HG02642 (cell line): Measurements from ENCODE around the gene DNAJC21.

Experiments used
- ATAC-seq: cut with Tn5 transposase; IDR thresholded peaks from one replicate; pipeline ENCODE4 v1.9.1; 2021; ENCODE audit warnings: mild to moderate bottlenecking; ENCODE audit not compliant: unreplicated experiment, poor library complexity

DNAJC21 gene

DNA sequence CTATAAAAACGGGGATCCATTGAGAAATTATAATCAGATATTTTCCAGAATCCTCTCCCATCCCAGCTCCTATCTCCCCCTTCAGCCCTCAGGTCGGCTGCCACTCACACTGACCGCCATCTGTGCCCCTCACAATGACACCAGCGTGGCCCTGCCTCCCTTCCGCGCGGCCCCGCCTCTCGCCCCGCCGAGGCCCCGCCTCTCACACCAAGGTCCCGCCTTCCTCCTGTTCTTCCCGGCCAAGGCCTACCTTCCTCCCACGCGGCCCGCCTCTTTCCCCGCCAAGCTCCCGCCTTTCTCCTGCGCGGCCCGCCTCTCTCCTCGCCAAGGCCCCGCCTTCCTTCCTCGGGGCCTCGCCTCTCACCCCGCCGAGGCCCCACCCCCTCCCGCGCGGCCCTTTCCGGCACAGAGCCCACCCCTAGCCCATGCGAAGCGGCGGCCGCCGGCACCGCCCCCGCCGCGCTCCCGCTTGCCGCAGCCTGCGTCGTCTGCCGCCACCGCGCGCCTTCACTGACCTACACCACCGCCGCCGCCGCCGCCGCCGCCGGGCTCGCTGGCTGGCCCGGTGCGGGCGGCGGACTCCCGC, at the start of gene DNAJC21:
Gene DNAJC21 (plus strand): TSS at position 426 of the 586 bp plus-strand sequence. CDS start 261 bp downstream, outside the sequence.
- ATAC-seq = peak; percentile 89

DNA sequence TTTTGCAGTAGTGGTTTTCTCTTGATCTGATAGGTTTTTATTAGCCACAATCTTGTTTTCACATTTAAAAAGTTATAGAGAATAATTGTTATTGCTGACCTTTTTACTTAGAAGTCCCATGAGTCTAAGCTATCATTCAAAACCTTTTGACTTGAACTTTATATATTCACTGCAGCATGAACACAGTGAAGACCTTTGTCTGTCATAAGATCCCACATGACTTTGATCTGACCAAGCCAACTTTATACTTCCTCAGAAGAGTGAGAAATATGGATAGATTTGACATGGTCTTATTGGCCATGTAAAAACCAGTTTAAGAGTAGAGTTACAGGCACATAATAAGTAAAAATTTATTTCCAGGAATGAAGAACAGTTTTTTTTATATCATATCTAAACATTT, 48.1 kb upstream of the DNAJC21 start:
- no peak for ATAC-seq

DNA sequence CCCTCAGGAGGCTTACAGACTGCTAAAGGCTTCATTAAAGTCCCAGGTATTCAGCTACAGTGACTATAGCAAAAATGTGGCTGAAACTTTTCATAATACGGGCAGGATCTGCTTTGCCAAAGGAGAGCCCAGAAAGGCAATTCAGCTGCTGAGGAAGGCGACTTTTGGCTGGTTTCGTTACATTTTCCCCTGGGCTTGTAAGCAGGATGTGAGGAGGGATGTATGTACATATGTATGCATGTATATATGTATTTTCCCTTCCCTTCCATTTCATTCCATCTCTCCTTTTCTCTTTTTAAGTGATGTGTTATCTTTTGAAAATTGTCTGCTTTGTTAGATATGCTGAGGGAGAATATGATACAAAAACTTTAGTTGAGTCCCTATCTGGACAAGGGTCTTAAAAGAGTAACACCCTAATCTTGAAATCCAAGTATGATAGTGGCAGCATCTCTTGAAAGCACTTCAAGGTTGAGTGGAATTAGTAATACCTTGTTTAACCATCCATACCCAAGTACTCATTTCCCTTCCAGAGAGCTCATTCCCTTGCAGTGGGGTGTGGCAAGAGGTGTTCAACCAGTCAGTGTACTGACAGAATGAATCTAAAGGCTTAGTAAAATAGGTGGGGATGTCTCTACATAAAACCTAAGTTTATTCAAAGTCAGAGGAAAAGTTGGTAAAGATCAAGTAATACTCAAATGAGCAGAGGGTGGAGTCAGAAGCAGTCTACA, 42.8 kb upstream of the DNAJC21 start:
- no peak for ATAC-seq

DNA sequence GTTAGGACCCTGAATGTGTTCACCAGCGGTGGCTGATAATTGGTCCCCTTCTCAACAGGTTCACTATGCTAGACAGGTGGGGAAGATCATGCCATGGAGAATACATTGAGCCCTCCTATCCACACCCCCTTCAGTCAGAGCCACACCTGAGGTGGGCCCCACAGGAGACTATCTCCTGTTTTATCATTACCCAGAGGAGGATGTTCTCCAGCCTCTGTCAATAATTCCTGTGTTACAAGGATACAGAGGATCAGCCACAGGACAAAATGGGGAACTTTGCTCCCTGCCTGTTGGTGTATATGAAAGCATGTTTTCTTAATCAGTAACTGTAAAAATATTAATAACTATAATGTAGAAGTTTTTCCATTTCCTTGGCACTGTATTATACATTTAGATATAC, 40.0 kb upstream of the DNAJC21 start:
- no peak for ATAC-seq

DNA sequence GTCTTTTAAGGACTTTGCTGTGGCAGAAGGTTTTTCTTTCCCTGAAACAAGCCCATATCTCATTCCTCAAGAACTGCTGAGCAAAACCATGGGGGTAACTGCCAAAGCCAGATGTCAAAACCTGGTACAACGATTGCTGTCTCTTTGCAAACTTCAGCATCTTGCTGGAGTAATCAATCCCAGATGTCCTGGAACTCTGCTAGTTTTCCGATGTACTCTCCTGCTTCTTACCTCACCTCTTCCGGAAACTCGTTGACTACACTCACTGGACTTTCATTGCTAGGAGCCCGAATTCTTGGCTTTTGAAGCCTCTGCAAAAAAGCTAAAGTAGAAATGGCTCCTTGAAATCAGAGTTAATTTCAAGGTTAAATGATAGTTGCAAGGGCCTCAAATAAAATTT, 37.4 kb upstream of the DNAJC21 start:
- ATAC-seq = no peak

DNA sequence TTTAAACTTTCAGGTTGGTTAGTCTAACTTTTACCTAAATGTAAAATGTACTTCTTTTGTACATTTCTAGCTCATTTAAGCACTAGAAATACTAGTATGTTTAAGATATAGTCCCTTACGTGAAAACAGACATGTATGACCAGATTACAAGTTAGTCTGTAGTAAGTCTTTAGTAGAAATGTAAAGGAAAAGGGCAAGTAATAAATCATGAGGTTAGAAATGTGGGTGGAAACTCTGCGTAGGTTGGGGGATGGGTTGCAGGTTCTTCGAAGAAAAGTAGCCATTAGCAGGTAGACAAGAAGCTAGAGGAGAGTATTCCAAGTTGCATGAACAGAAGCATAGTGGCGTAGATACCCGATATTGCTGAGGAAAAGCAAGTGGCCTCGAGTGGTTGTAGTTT, 36.9 kb upstream of the DNAJC21 start:
- ATAC-seq = no peak

DNA sequence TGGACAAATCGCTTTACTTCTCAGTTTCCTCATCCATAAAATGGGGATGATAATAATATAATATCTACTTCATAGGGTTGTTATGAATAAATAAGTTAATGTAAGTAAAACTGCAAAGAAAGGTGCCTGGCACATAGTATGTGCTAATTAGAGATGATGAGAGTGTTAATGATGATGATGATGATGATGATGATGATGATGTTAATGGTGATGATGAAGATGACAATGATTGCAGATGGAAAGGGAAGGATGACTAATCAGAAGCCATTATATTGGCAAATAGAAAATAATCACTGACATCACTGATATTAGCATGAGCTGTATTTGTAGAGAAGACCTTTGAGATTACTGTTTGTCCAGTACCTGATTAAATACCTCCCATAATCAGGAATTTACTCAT, 34.6 kb upstream of the DNAJC21 start:
- ATAC-seq = no peak

DNA sequence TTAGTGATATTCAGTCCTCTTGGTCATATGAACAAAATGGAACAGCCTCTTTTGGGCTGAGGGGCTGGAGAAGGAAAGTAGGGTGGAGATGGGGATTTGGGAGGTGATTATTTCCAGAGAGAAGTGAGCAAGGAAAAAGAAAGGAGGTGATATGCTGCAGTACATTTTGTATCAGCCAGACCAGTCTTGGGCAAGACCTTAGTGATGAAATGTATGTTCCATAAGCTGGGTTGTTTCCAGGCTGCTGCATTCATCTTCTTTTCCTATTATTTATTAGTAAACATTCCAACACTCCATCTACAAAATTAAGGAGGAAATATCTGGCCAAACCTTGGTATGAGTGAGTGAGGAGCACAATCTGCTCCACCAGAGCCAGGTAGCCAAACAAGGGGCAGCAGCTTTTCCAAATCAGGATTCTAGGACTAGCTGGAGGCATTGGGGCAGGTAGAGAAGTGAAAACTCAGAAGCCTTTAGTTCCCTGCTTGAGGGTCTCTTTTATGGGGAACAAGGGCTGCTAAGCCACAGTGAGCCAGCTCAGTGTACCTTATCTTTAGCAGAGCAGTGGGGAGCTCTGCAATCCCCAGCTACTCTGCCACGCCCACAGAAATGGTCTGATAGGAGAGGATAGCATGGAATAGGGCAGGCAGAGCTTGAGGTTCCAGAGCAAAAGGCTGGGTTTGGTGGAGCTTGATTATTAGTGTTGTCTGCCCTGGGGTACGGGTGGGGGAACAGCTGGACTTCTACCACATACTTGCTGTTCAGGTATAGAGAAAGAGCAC, 33.5 kb upstream of the DNAJC21 start:
- no peak for ATAC-seq

DNA sequence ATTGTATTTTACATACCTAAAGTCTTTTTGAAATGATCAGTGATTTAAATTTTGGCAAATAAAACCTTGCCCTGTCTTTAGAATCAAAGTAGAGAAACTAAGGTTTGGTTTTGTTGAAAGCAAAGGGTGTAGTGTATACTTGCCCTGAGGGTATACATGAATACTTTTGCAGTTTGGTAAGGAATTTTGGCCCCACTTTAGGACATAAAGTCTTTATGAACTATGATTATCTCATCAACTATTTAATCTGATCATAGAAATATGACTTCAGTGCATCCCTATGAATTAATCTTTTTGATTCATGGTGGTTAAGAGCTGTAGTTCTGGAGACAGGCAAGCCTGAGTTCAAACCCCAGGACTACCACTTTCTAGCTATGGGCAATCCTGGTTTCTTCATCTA, 31.7 kb upstream of the DNAJC21 start:
- no peak for ATAC-seq

DNA sequence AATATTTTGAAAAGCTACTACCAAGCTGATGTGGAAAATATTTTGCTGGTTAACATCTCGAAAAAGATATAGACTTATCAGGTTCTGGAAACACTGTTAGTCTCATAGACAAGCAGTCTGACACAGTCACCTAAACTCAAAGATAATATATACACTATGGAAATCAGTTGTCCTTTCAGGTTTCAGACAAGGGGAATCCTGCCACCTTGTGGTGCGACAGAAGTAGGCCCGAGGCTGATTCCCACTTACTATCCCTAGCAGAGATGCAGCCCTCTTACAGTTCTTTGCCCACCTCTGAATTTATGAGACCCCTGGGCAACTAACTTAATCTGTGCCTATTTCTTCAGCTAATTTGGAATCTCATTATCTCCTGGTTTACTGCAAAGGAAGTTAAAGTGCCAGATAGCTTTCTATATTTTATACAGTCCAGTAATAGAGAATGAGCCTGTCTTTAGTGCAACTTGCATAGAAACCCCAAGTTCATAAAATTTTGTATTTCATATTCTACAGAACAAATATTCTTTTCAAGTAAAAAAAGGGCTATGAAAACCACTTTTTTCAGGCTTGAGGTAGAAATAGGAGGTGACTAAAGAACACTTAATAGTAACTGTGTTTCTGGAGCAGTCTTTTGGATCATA, 31.0 kb upstream of the DNAJC21 start:
- peak; percentile 96 for ATAC-seq

DNA sequence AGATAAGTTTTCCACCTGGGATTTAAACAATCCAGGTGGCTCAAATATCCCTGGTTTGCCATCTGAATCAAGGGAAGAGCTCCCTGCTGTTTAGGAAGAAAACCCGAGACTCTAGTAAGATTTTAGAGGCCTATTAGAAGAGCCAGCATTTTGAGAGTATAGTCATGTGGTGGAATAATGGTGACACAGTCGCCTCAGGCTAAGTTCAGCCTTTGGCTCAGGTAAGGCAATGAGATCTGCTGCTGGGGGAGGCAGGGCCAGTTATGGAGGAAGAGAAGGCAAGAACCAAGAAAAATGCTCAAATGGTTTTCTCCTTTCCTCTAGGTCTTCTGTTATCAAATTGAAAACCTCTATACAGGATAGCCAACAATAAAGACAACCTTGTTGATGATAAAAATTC, 30.3 kb upstream of the DNAJC21 start:
- ATAC-seq = no peak

DNA sequence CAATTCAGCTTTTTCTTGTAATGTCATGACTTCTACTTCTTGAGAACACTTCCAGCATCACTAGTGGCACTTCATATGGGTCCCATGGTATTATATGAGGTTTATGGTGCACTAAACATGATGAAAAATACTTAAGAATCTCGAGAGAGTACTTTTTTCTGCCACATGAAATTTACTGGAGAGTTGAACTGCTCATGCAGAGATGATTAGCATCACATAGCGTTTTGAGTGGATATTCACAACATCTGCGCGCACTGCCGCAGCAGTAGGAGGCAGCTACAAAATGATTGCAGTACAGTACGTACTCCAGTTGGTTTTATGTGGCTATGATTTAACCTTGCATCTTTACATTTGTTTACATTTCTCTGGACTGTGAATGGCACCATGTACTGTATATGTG, 28.7 kb upstream of the DNAJC21 start:
- ATAC-seq = no peak

DNA sequence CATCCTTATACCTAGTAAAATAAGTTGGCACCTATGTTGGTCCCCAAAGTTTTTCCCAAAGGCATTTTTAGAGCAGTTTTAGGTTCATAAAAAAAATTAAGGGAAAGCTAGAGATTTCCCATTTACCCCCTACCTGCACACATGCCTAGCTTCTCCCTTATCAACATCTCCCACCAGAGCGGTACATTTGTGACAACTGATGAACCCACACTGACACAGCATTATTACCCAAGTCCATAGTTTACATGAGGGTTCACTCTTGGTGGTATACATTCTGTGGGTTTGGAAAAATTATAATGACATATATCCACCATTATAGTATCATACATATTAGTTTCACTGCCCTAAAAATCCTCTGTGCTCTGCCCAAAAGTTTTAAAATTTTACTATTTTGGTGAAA, 26.1 kb upstream of the DNAJC21 start:
- ATAC-seq = no peak

DNA sequence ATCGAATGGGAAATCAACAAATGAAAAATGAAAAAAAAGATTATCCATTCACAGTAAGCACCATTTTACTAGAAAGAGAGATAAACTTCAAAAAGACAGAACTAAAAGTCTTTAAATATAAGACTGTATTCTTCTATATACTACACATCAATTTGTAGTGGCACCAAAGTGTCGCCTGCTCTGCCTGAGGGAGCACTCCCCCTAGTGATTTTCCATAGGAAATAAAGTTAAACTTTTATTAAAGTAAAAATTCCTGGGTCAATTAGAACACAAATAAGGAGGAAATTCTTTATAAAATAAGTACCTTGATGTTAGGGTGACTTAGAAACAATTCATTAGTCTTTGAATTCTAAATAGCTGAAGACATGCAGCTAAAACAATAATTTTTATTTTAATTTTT, 23.8 kb upstream of the DNAJC21 start:
- no peak for ATAC-seq

DNA sequence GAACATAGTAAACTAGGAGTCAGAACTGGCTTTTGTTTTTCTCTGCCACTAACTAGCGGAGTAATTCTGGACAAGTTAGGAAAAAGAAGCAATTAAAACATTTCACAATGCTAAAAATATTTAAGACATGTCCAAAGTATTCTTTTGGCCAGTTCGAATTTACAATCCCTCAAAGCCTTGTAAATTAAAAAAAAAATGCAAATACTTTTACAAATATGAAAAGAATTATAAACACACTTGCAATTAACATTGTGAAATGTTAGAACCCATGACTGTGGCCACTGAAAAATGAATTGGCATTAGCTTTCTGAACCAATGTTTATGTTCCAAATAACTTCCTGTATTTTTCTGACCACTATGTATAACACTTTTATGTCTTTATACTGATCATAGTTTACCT, 16.3 kb upstream of the DNAJC21 start:
- no peak for ATAC-seq

DNA sequence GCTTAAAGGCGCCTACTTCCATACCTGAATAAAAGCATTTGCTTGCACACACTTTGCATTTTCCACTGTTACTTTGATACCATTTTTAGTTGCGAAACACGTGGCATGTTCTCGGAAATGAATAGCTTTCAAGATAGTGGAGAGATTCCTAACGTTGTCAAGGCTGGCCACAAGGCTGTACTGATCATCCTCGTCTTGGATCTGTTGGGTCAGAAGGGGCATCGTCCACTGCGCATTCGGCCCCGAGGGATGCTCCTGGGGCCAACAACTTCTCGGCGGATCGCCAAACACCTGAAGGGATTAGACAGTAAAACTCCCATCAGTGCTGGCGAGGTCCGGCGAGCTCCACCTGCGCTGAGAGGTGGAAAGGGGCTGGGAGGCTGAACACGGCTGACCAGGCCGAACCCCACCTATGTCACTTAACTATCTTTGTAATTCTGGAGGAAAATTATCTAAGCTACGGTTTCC, 14.7 kb upstream of the DNAJC21 start:
- peak; percentile 13 for ATAC-seq

DNA sequence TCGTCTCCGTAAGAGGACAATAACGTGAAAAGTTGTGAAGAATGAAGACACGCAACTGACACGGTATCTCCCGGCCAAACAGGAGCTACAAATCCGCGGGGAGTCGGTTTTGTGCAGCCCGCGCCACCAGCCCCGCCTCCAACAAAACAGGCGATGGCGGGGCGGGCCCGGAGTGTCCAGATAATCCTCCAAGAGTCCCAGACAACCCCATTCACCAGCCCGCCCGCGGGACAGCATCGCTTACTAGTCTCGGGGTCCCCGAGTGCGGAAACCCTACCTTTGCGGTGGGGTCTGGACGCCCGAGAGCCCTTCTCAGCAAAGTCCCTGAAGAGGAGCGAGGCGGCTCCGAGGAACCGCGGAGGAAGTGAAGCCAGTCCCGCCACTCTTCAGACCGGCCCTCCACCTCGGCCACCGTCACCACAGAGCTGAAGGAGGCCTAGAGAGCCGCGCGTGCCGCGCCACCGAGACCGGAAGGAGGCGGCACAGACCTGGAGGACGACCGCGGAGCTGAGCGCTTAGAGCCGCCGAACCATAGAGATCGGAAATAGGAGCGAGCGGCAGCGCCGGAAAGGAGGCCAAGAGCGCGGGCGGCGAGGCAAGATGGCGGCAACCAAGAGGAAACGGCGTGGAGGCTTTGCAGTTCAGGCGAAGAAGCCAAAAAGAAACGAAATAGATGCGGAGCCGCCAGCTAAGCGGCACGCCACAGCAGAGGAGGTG, 14.1 kb upstream of the DNAJC21 start, which contains the start of the genes BRIX1 and RAD1:
Gene BRIX1 (plus strand): TSS at position 573 of the 717 bp plus-strand sequence. CDS start 28 bp downstream, at position 601.
Gene RAD1 (minus strand): TSS at position 366 of the 717 bp plus-strand sequence. CDS start 612 bp downstream, outside the sequence.
- ATAC-seq = peak; percentile 99

DNA sequence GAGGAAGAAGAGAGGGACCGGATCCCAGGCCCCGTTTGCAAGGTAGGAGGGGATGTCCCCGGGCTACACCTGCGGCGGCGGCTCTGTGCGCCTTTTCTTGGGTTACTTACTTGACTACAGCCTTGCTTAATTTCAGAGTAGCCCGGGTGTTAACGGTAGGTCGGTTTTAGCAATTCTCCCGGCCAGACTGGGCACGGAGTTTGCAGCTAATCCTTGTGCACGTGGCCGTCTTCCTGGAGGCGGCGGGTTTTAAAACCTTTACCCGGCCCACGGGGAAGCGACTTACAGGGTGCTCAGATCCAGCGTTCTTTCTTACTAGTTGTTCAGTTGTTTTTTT, 13.5 kb upstream of the DNAJC21 start:
- peak; percentile 21 for ATAC-seq

DNA sequence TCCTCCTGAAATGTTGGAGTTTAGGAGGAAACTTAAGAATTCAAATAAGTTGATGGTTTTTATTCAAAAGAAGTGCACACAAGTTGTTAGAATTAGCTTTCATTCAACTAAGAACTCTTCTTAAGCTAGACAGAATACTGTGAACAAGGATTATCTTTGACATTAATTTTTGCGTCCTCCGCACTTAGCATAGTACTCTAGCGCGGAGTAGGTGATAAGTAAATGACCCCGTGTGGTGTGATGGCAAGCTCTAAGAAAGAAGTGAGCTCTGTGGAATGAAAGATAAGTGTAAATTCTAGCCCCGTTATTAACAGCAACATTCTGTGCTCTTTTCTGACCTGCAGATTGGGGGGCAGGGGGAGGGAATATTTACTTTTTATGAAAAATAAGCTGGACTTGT, 12.8 kb upstream of the DNAJC21 start:
- no peak for ATAC-seq

DNA sequence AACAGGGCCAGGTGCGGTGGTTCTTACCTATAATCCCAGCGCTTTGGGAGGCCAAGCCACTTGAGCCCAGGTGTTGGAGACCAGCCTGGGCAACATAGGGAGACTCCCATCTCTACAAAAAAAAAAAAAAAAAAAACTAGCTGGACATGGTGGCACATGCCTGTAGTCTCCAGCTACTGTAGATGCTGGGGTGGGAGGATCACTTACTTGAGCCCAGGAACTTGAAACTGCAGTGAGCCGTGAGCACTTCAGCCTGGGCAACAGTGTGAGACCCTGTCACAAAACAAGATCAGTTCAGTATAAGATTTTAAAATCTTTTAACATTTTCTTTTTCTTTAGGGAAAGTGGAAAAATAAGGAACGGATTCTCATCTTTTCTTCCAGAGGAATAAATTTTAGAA, 11.3 kb upstream of the DNAJC21 start:
- ATAC-seq = no peak
